GM12878 (cell line): ENCODE data around the gene TSC22D1. TPM values are rescaled to one million over a fixed set of nuclear protein-coding genes. Genes with fewer than 3 reads are reported as not detected.

Experiments
- ATAC-seq: fragments of 200-7000 bp; cut with Tn5 transposase; 3 replicates; pipeline ENCODE4 v1.9.1; 2020; ENCODE audit warnings: mild to moderate bottlenecking, moderate library complexity
- BruUV-seq: library from RNA; stranded (reverse); fragments of 400-500 nt; replicated peaks from 2 replicates; lab custom pipeline; 2021; lab: Mats Ljungman, UMichigan
- CTCF ChIA-PET: fragments of 300-600 bp; sonication (Branson Sonifier 250); formaldehyde crosslinking; extraction: SDS; loops from one replicate; lab custom pipeline; 2021; ENCODE audit warnings: inconsistent platforms; lab: Yijun Ruan, JAX
- POLR2A ChIA-PET: fragments of 350-600 bp; formaldehyde crosslinking; extraction: SDS; loops from one replicate; lab custom pipeline; 2021; ENCODE audit warnings: inconsistent platforms; lab: Charles Lee
- RAD21 ChIA-PET: fragments of 300-600 bp; sonication (Branson Sonifier 250); formaldehyde crosslinking; loops from one replicate; lab custom pipeline; 2023; ENCODE audit warnings: antibody characterized with exemption; ENCODE audit not compliant: unreplicated experiment; lab: Charles Lee
- SMC1A ChIA-PET: fragments of 300-600 bp; sonication (Branson Sonifier 250); formaldehyde crosslinking; loops from one replicate; lab custom pipeline; 2023; ENCODE audit not compliant: unreplicated experiment, uncharacterized antibody; lab: Charles Lee
- DNase-seq: peaks from one replicate; pipeline ENCODE4 v3.0.0-alpha.2; 2011; ENCODE audit warnings: low read depth, low spot score
- FAIRE-seq: peaks from 3 replicates; lab custom pipeline; 2011; peaks lifted over from hg19 to GRCh38; lab: Jason Lieb, UNC
- H2AFZ ChIP-seq: 2 replicates; pipeline ENCODE4 v1.6.0; 2011; ENCODE audit warnings: low read depth, low read length, control low read depth; ENCODE audit not compliant: control insufficient read depth
- H3K27ac ChIP-seq: 2 replicates; pipeline ENCODE4 v1.5.1; 2011; ENCODE audit warnings: control low read depth; ENCODE audit not compliant: control insufficient read depth, insufficient read depth
- H3K27me3 ChIP-seq, 2 experiments: replicated peaks in 1 of 2; 2 replicates each; pipeline versions ENCODE4 v1.6.0 to v1.6.1; 2011; ENCODE audit warnings: low read length in 1 of 2; ENCODE audit not compliant: control insufficient read depth in 2 of 2, insufficient read depth in 2 of 2
- H3K36me3 ChIP-seq, 2 experiments: 2 replicates each; pipeline ENCODE4 v1.5.1; 2011; ENCODE audit warnings: low read length in 1 of 2; ENCODE audit not compliant: control insufficient read depth in 2 of 2, insufficient read depth in 2 of 2
- H3K4me1 ChIP-seq: 2 replicates; pipeline ENCODE4 v1.6.1; 2011; ENCODE audit warnings: mild to moderate bottlenecking, low read length, moderate library complexity, mixed read lengths; ENCODE audit not compliant: control insufficient read depth, insufficient read depth
- H3K4me2 ChIP-seq: 2 replicates; pipeline ENCODE4 v1.6.0; 2011; ENCODE audit warnings: control low read depth; ENCODE audit not compliant: control insufficient read depth, insufficient read depth
- H3K4me3 ChIP-seq: fragments of 200-600 bp; sonication (generic); 2 replicates; pipeline ENCODE4 v1.5.1; 2016
- H3K79me2 ChIP-seq: 2 replicates; pipeline ENCODE4 v1.6.0; 2011; ENCODE audit warnings: low read length; ENCODE audit not compliant: control insufficient read depth, insufficient read depth
- H3K9ac ChIP-seq: 2 replicates; pipeline ENCODE4 v1.8.0; 2011; ENCODE audit warnings: low read length, control low read depth, mixed read lengths; ENCODE audit not compliant: control insufficient read depth, insufficient read depth
- H3K9me3 ChIP-seq: replicated peaks from 3 replicates; pipeline ENCODE4 v1.5.1; 2011; ENCODE audit warnings: mild to moderate bottlenecking, low read length; ENCODE audit not compliant: control insufficient read depth, insufficient read depth
- H4K20me1 ChIP-seq: 2 replicates; pipeline ENCODE4 v1.6.0; 2011; ENCODE audit not compliant: control insufficient read depth, insufficient read depth
- CBFB ChIP-seq: IDR thresholded peaks from 2 replicates; pipeline ENCODE4 v1.6.1; 2016; ENCODE audit warnings: antibody characterized with exemption, low read depth
- EP300 ChIP-seq, 2 experiments: fragments of 150-350 bp in 1 of 2; IDR thresholded peaks; 2 replicates each; pipeline ENCODE4 v1.6.1; 2011 to 2012; ENCODE audit warnings: low read depth in 2 of 2, low read length in 2 of 2, borderline replicate concordance in 1 of 2, improper control_type of control experiment in 1 of 2, inconsistent platforms in 1 of 2; ENCODE audit not compliant: control insufficient read depth in 1 of 2
- ESRRA ChIP-seq: IDR thresholded peaks from 2 replicates; pipeline ENCODE4 v1.6.1; 2012; ENCODE audit warnings: mild to moderate bottlenecking, low read length, improper control_type of control experiment
- FOXK2 ChIP-seq: fragments of 450-650 bp; IDR thresholded peaks from 2 replicates; pipeline ENCODE4 v1.6.1; 2017; ENCODE audit warnings: mild to moderate bottlenecking, moderate library complexity
- JUND ChIP-seq: IDR thresholded peaks from 2 replicates; pipeline ENCODE4 v1.6.1; 2012; ENCODE audit warnings: low read depth, mild to moderate bottlenecking, low read length, improper control_type of control experiment, moderate library complexity
- KLF5 ChIP-seq: fragments of 450-650 bp; IDR thresholded peaks from 2 replicates; pipeline ENCODE4 v1.6.1; 2014; ENCODE audit warnings: mild to moderate bottlenecking; ENCODE audit not compliant: partially characterized antibody
- MYC ChIP-seq: IDR thresholded peaks from 2 replicates; pipeline ENCODE4 v1.6.1; 2011; ENCODE audit warnings: mild to moderate bottlenecking, low read length, moderate library complexity, inconsistent platforms; ENCODE audit not compliant: insufficient read depth, insufficient replicate concordance, insufficient read length, severe bottlenecking
- NR2C2 ChIP-seq: IDR thresholded peaks from 2 replicates; pipeline ENCODE4 v1.6.1; 2011; ENCODE audit warnings: borderline replicate concordance, low read depth; ENCODE audit not compliant: control insufficient read depth, insufficient read length
- WGBS: methylation state at CpG from one replicate; pipeline ENCODE4 v1.1.6; 2016; ENCODE audit warnings: low lambda C conversion rate; ENCODE audit not compliant: insufficient replicate concordance, insufficient coverage; ENCODE audit errors: missing lambda C conversion rate; 5-methylcytosine and 5-hydroxymethylcytosine counted together
- in situ Hi-C: fragments of 300-500 bp; cut with MboI; formaldehyde crosslinking; loops from 9 replicates; pipeline ENCODE4 v1.14.3; 2018; ENCODE audit warnings: mixed read lengths
- intact Hi-C: fragments of 100-400 bp; cut with micrococcal nuclease; formaldehyde crosslinking; loops from one replicate; pipeline ENCODE4 v1.14.2; 2022; ENCODE audit not compliant: unreplicated experiment
- polyA plus RNA-seq, 11 experiments: library from polyadenylated mRNA; depleted of rRNA in 4 of 11; unstranded in 6 of 11; stranded (reverse) in 5 of 11; fragments of >200 nt; fragmentation: Nextera tagmentation in 4 of 11; fragmentation: Illumina TruSeq in 1 of 11; extraction: Ambion mirVana in 4 of 11; extraction: Trizol in 1 of 11; gene quantifications; 1 replicate in 1 of 11; 2 replicates in 10 of 11; pipeline versions ENCODE4 v1.2.1 to v1.2.3, GENCODE V29; 2011 to 2016; ENCODE audit warnings: inconsistent platforms in 2 of 11, missing spikeins in 2 of 11, low read depth in 1 of 11
- total RNA-seq, 4 experiments: library from RNA; depleted of rRNA in 3 of 4; stranded (reverse); fragments of >200 nt in 3 of 4; fragmentation: Illumina TruSeq in 1 of 4; extraction: Trizol in 1 of 4; gene quantifications; 2 replicates each; pipeline versions ENCODE4 v1.2.1 to v1.2.3, GENCODE V29; 2013 to 2021
- TF ChIP-seq, protein P1 (sequence below): fragments of 450-650 bp; formaldehyde crosslinking; IDR thresholded peaks from 2 replicates; pipeline ENCODE4 v1.5.0; 2022; ENCODE audit warnings: mild to moderate bottlenecking, missing genetic modification characterization
- TF ChIP-seq, protein P2 (sequence below): IDR thresholded peaks from 2 replicates; pipeline ENCODE4 v1.6.1; 2011; ENCODE audit warnings: low read depth, mild to moderate bottlenecking, low read length, moderate library complexity, borderline replicate concordance; ENCODE audit errors: extremely low read depth
- TF ChIP-seq, protein P3 (sequence below): fragments of 450-650 bp; IDR thresholded peaks from 2 replicates; pipeline ENCODE4 v1.6.1; 2018; ENCODE audit warnings: borderline replicate concordance, mild to moderate bottlenecking; ENCODE audit not compliant: partially characterized antibody
- TF ChIP-seq, protein P4 (sequence below): fragments of 150-350 bp; IDR thresholded peaks from 2 replicates; pipeline ENCODE4 v1.6.1; 2016; ENCODE audit warnings: low read depth, low read length
- TF ChIP-seq, protein P5 (sequence below): IDR thresholded peaks from 2 replicates; pipeline ENCODE4 v1.6.1; 2011; ENCODE audit warnings: low read depth, low read length, improper control_type of control experiment, borderline replicate concordance

Gene TSC22D1
- total and polyA plus RNA-seq, 10 of the 15 experiments (the other 5 are each of a cell fraction or from before 2014, with no cell fraction given): 0.37 to 15.7 (median 7.5) TPM

DNA sequence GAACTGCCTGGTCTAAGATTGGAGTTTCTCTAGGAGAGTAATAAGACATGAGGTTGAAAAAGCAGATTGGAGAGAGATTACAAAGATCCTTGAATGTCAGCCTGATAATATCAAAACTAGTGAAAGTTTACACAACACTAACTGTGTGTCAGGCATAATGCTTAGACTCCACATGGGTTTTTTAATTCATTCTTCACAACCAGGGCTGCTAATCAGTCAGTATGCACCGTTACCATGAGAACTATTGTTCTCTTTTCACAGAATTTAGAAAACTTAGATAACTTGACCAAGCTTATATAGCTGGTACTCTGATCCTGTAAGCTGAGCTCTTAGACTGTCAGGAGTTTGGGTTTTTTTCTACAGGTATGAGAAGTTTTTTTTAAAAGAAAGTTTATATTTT lies 46.6 kb upstream of the TSC22D1 start:
- CTCF ChIA-PET: no interaction called here
- Histone ChIP-seq H3K79me2 (no peaks in the 10 kb centered on the region), H4K20me1 (no peaks in the 10 kb centered on the region), H3K27ac (no peak overlapping the region), H3K4me1 (no peaks in the 10 kb centered on the region), H3K4me2 (no peak overlapping the region), H3K9ac (no peak overlapping the region), H3K27me3 (no peaks in the 10 kb centered on the region), H3K36me3 (no peaks in the 10 kb centered on the region), H3K4me3 (no peak overlapping the region), H3K9me3 (no peaks in the 10 kb centered on the region), H2AFZ (no peak overlapping the region)
- RAD21 ChIA-PET: no interaction called here
- no peak for ATAC-seq
- no peak for DNase-seq
- in situ Hi-C loops (no loop called here), intact Hi-C loops (no loop called here)
- 0% methylated on average over 1 of the region's 1 CpG for WGBS
- POLR2A ChIA-PET: no interaction called here
- no peak for FAIRE-seq
- no TSS peak for BruUV-seq
- SMC1A ChIA-PET: interaction anchor here (1.0 kb wide), 1 partner anchor 139 kb away, joined by 3 read pairs; no protein-coding TSS in a partner anchor
- TF ChIP-seq FOXK2: no peak
- no peak for TF ChIP-seq CBFB
- no peak for TF ChIP-seq KLF5
- TF ChIP-seq, protein P1, sequence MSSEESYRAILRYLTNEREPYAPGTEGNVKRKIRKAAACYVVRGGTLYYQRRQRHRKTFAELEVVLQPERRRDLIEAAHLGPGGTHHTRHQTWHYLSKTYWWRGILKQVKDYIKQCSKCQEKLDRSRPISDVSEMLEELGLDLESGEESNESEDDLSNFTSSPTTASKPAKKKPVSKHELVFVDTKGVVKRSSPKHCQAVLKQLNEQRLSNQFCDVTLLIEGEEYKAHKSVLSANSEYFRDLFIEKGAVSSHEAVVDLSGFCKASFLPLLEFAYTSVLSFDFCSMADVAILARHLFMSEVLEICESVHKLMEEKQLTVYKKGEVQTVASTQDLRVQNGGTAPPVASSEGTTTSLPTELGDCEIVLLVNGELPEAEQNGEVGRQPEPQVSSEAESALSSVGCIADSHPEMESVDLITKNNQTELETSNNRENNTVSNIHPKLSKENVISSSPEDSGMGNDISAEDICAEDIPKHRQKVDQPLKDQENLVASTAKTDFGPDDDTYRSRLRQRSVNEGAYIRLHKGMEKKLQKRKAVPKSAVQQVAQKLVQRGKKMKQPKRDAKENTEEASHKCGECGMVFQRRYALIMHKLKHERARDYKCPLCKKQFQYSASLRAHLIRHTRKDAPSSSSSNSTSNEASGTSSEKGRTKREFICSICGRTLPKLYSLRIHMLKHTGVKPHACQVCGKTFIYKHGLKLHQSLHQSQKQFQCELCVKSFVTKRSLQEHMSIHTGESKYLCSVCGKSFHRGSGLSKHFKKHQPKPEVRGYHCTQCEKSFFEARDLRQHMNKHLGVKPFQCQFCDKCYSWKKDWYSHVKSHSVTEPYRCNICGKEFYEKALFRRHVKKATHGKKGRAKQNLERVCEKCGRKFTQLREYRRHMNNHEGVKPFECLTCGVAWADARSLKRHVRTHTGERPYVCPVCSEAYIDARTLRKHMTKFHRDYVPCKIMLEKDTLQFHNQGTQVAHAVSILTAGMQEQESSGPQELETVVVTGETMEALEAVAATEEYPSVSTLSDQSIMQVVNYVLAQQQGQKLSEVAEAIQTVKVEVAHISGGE (CRISPR knock-in tag): no peak
- TF ChIP-seq EP300 (IDR thresholded peaks at IDR 0.05; ENCODE audit: borderline replicate concordance in 1 of 2, control insufficient read depth in 1 of 2, low read depth in 2 of 2, low read length in 2 of 2): no peak
- TF ChIP-seq, protein P2, sequence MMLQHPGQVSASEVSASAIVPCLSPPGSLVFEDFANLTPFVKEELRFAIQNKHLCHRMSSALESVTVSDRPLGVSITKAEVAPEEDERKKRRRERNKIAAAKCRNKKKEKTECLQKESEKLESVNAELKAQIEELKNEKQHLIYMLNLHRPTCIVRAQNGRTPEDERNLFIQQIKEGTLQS: no peak
- no peak for TF ChIP-seq JUND
- no peak for TF ChIP-seq ESRRA
- TF ChIP-seq, protein P3, sequence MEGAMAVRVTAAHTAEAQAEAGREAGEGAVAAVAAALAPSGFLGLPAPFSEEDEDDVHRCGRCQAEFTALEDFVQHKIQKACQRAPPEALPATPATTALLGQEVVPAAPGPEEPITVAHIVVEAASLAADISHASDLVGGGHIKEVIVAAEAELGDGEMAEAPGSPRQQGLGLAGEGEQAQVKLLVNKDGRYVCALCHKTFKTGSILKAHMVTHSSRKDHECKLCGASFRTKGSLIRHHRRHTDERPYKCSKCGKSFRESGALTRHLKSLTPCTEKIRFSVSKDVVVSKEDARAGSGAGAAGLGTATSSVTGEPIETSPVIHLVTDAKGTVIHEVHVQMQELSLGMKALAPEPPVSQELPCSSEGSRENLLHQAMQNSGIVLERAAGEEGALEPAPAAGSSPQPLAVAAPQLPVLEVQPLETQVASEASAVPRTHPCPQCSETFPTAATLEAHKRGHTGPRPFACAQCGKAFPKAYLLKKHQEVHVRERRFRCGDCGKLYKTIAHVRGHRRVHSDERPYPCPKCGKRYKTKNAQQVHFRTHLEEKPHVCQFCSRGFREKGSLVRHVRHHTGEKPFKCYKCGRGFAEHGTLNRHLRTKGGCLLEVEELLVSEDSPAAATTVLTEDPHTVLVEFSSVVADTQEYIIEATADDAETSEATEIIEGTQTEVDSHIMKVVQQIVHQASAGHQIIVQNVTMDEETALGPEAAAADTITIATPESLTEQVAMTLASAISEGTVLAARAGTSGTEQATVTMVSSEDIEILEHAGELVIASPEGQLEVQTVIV: no peak
- TF ChIP-seq, protein P4, sequence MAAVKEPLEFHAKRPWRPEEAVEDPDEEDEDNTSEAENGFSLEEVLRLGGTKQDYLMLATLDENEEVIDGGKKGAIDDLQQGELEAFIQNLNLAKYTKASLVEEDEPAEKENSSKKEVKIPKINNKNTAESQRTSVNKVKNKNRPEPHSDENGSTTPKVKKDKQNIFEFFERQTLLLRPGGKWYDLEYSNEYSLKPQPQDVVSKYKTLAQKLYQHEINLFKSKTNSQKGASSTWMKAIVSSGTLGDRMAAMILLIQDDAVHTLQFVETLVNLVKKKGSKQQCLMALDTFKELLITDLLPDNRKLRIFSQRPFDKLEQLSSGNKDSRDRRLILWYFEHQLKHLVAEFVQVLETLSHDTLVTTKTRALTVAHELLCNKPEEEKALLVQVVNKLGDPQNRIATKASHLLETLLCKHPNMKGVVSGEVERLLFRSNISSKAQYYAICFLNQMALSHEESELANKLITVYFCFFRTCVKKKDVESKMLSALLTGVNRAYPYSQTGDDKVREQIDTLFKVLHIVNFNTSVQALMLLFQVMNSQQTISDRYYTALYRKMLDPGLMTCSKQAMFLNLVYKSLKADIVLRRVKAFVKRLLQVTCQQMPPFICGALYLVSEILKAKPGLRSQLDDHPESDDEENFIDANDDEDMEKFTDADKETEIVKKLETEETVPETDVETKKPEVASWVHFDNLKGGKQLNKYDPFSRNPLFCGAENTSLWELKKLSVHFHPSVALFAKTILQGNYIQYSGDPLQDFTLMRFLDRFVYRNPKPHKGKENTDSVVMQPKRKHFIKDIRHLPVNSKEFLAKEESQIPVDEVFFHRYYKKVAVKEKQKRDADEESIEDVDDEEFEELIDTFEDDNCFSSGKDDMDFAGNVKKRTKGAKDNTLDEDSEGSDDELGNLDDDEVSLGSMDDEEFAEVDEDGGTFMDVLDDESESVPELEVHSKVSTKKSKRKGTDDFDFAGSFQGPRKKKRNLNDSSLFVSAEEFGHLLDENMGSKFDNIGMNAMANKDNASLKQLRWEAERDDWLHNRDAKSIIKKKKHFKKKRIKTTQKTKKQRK: no peak
- no peak for TF ChIP-seq NR2C2
- TF ChIP-seq, protein P5, sequence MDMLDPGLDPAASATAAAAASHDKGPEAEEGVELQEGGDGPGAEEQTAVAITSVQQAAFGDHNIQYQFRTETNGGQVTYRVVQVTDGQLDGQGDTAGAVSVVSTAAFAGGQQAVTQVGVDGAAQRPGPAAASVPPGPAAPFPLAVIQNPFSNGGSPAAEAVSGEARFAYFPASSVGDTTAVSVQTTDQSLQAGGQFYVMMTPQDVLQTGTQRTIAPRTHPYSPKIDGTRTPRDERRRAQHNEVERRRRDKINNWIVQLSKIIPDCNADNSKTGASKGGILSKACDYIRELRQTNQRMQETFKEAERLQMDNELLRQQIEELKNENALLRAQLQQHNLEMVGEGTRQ: no peak
- TF ChIP-seq MYC: no peak
